GM21529 (cell line): Measurements from ENCODE around the gene ANKRD26.
A peak's percentile ranks its signal among the peaks of the same experiment; 100 is the strongest.

Experiments used
- ATAC-seq: cut with Tn5 transposase; IDR thresholded peaks from one replicate; pipeline ENCODE4 v1.9.1; 2021; ENCODE audit not compliant: unreplicated experiment

ANKRD26 gene

GRCh38 chr10:27020243-27020642, 80.1 kb downstream of the ANKRD26 start:
- ATAC-seq = no peak

- ATAC-seq = no peak
Measured at GRCh38 chr10:27019827-27020226, 80.5 kb downstream of the ANKRD26 start.

GRCh38 chr10:26997610-26998009, 102.7 kb downstream of the ANKRD26 start:
- no peak for ATAC-seq

- no peak for ATAC-seq
Measured at GRCh38 chr10:26994743-26995142, 105.6 kb downstream of the ANKRD26 start.

GRCh38 chr10:26987851-26988250, 112.4 kb downstream of the ANKRD26 start:
- no peak for ATAC-seq

- no peak for ATAC-seq
Measured at GRCh38 chr10:26983156-26983555, 117.1 kb downstream of the ANKRD26 start.

- no peak for ATAC-seq
Measured at GRCh38 chr10:26982058-26982457, 118.2 kb downstream of the ANKRD26 start.

- ATAC-seq = no peak
Measured at GRCh38 chr10:26981232-26981824, 119.0 kb downstream of the ANKRD26 start.

- ATAC-seq = no peak
Measured at GRCh38 chr10:26978519-26978918, 121.8 kb downstream of the ANKRD26 start.

GRCh38 chr10:26977635-26978034, 122.7 kb downstream of the ANKRD26 start:
- ATAC-seq = no peak

- no peak for ATAC-seq
Measured at GRCh38 chr10:26970667-26971066, 129.6 kb downstream of the ANKRD26 start.

GRCh38 chr10:26969145-26969926, 131.0 kb downstream of the ANKRD26 start:
- peak; percentile 88 for ATAC-seq

GRCh38 chr10:26962835-26963234, 137.5 kb downstream of the ANKRD26 start:
- no peak for ATAC-seq

- no peak for ATAC-seq
Measured at GRCh38 chr10:26960308-26960707, 140.0 kb downstream of the ANKRD26 start.

- no peak for ATAC-seq
Measured at GRCh38 chr10:26959841-26960240, 140.5 kb downstream of the ANKRD26 start.
